SK-N-SH (cell line): ENCODE data around the gene ARHGEF28. TPM values are rescaled to one million over a fixed set of nuclear protein-coding genes. Genes with fewer than 3 reads are reported as not detected.

ENCODE experiments used
- CTCF ChIA-PET: fragments of 300-600, 350-600 bp; formaldehyde crosslinking; extraction: SDS; loops from one replicate; lab custom pipeline; 2021; lab: Yijun Ruan, JAX
- POLR2A ChIA-PET: fragments of 350-600 bp; sonication (Branson Sonifier 250); formaldehyde crosslinking; extraction: SDS; loops from one replicate; lab custom pipeline; 2020; ENCODE audit warnings: antibody characterized with exemption, inconsistent platforms; lab: Yijun Ruan, JAX
- DNase-seq: peaks from one replicate; pipeline ENCODE4 v3.0.0; 2012
- H2AFZ ChIP-seq: fragments of 200-600 bp; sonication (generic); 2 replicates; pipeline ENCODE4 v1.8.1; 2016; ENCODE audit warnings: antibody characterized with exemption, mild to moderate bottlenecking, low read depth
- H3F3A ChIP-seq: fragments of 200-600 bp; sonication (generic); replicated peaks from 2 replicates; pipeline ENCODE3; 2016; ENCODE audit warnings: antibody characterized with exemption, mild to moderate bottlenecking; ENCODE audit not compliant: insufficient read depth
- H3K27ac ChIP-seq, 2 experiments: fragments of 200-500 bp in 1 of 2; fragments of 200-600 bp in 1 of 2; sonication (Bioruptor generic) in 1 of 2; sonication (generic), shearing (Covaris generic) in 1 of 2; 2 replicates each; pipeline versions ENCODE4 v1.5.1 to v1.6.1; 2014 to 2016; ENCODE audit warnings: low read depth in 2 of 2, inconsistent platforms in 1 of 2, low read length in 1 of 2, mild to moderate bottlenecking in 1 of 2, mixed read lengths in 1 of 2
- H3K27me3 ChIP-seq: fragments of 200-600 bp; sonication (generic), shearing (Covaris generic); 2 replicates; pipeline ENCODE4 v1.6.1; 2016; ENCODE audit warnings: mixed run types; ENCODE audit not compliant: insufficient read depth
- H3K36me3 ChIP-seq, 2 experiments: fragments of 200-500 bp in 1 of 2; fragments of 200-600 bp in 1 of 2; sonication (Bioruptor generic) in 1 of 2; sonication (generic) in 1 of 2; replicated peaks in 1 of 2; 2 replicates each; pipeline versions ENCODE3 to v1.5.1; 2014 to 2016; ENCODE audit warnings: low read length in 1 of 2, mild to moderate bottlenecking in 1 of 2; ENCODE audit not compliant: insufficient read depth in 2 of 2, control insufficient read depth in 1 of 2
- H3K4me1 ChIP-seq, 2 experiments: fragments of 200-500 bp in 1 of 2; fragments of 200-600 bp in 1 of 2; sonication (Bioruptor generic) in 1 of 2; sonication (generic), shearing (Covaris generic) in 1 of 2; 2 replicates each; pipeline versions ENCODE4 v1.5.1 to v1.6.1; 2014 to 2016; ENCODE audit warnings: low read depth in 1 of 2, low read length in 1 of 2, mixed run types in 1 of 2; ENCODE audit not compliant: insufficient read depth in 2 of 2, control insufficient read depth in 1 of 2
- H3K4me2 ChIP-seq: fragments of 200-600 bp; sonication (generic), shearing (Covaris generic); 2 replicates; pipeline ENCODE4 v1.6.1; 2017; ENCODE audit warnings: mixed run types
- H3K4me3 ChIP-seq, 2 experiments: fragments of 200-500 bp in 1 of 2; fragments of 200-600 bp in 1 of 2; sonication (Bioruptor generic) in 1 of 2; sonication (generic), shearing (Covaris generic) in 1 of 2; 2 replicates each; pipeline versions ENCODE4 v1.5.1 to v1.8.1; 2014 to 2016; ENCODE audit warnings: low read depth in 2 of 2, inconsistent platforms in 1 of 2, low read length in 1 of 2, mild to moderate bottlenecking in 1 of 2, mixed read lengths in 1 of 2, moderate library complexity in 1 of 2
- H3K79me2 ChIP-seq: fragments of 200-600 bp; sonication (generic); 2 replicates; pipeline ENCODE4 v1.8.1; 2017; ENCODE audit warnings: mild to moderate bottlenecking; ENCODE audit not compliant: insufficient read depth
- H3K9ac ChIP-seq: fragments of 200-600 bp; sonication (generic); 2 replicates; pipeline ENCODE4 v1.6.1; 2017; ENCODE audit warnings: mixed run types
- H3K9me2 ChIP-seq: fragments of 200-600 bp; sonication (generic); 2 replicates; pipeline ENCODE4 v1.6.1; 2017; ENCODE audit warnings: mixed run types
- H3K9me3 ChIP-seq: fragments of 200-600 bp; sonication (generic); 2 replicates; pipeline ENCODE4 v1.6.1; 2017; ENCODE audit warnings: mixed run types, mild to moderate bottlenecking, moderate library complexity
- H4K20me1 ChIP-seq: fragments of 200-600 bp; sonication (generic); 2 replicates; pipeline ENCODE4 v1.6.1; 2017; ENCODE audit warnings: mild to moderate bottlenecking, mixed run types; ENCODE audit not compliant: insufficient read depth
- ELF1 ChIP-seq: IDR thresholded peaks from 2 replicates; pipeline ENCODE4 v1.4.0; 2012
- EP300 ChIP-seq, 2 experiments: IDR thresholded peaks; 2 replicates each; pipeline versions ENCODE4 v1.4.0 to v1.6.1; 2012; ENCODE audit warnings: borderline replicate concordance in 1 of 2, low read depth in 1 of 2, low read length in 1 of 2
- EZH2phosphoT487 ChIP-seq: fragments of 200-600 bp; sonication (generic); IDR thresholded peaks from 2 replicates; pipeline ENCODE4 v1.6.1; 2017; ENCODE audit warnings: low read depth, mixed run types, mild to moderate bottlenecking, antibody characterized with exemption, moderate library complexity, borderline replicate concordance
- FOSL2 ChIP-seq: IDR thresholded peaks from 2 replicates; pipeline ENCODE4 v1.4.0; 2012; ENCODE audit warnings: low read depth, mild to moderate bottlenecking, moderate library complexity, borderline replicate concordance
- FOXM1 ChIP-seq: IDR thresholded peaks from 2 replicates; pipeline ENCODE4 v1.4.0; 2012; ENCODE audit warnings: low read depth, mild to moderate bottlenecking
- GATA2 ChIP-seq: sonication (generic); formaldehyde crosslinking; IDR thresholded peaks from 2 replicates; pipeline ENCODE4 v1.5.0; 2020; ENCODE audit warnings: mild to moderate bottlenecking, missing genetic modification reagents
- JUND ChIP-seq: IDR thresholded peaks from 2 replicates; pipeline ENCODE4 v1.4.0; 2012
- MAX ChIP-seq: IDR thresholded peaks from 2 replicates; pipeline ENCODE4 v1.4.0; 2012; ENCODE audit warnings: low read depth
- POLR2AphosphoS5 ChIP-seq: IDR thresholded peaks from 2 replicates; pipeline ENCODE4 v1.6.1; 2012; ENCODE audit warnings: low read depth, low read length
- RCOR1 ChIP-seq: fragments of 150-350 bp; IDR thresholded peaks from 2 replicates; pipeline ENCODE4 v1.6.1; 2017; ENCODE audit warnings: antibody characterized with exemption, low read length
- RFX5 ChIP-seq: IDR thresholded peaks from 2 replicates; pipeline ENCODE4 v1.6.1; 2012; ENCODE audit warnings: mild to moderate bottlenecking, improper control_type of control experiment, low read length
- RXRA ChIP-seq: IDR thresholded peaks from 2 replicates; pipeline ENCODE4 v1.4.0; 2012; ENCODE audit warnings: low read depth, mild to moderate bottlenecking, borderline replicate concordance
- TAF1 ChIP-seq: IDR thresholded peaks from 2 replicates; pipeline ENCODE4 v1.6.1; 2012; ENCODE audit warnings: low read depth, mild to moderate bottlenecking, low read length, moderate library complexity, borderline replicate concordance
- TCF12 ChIP-seq: IDR thresholded peaks from 2 replicates; pipeline ENCODE4 v1.4.0; 2012
- WGBS: methylation state at CpG from one replicate; pipeline ENCODE4 v1.1.6; 2017; ENCODE audit warnings: low lambda C conversion rate; 5-methylcytosine and 5-hydroxymethylcytosine counted together
- polyA plus RNA-seq, 3 experiments: library from polyadenylated mRNA; depleted of rRNA; stranded (reverse); fragments of >200 nt; gene quantifications; 2 replicates each; pipeline ENCODE4 v1.2.3, GENCODE V29; 2012
- TF ChIP-seq, protein P1 (sequence below): fragments of 200-600 bp; sonication (generic); IDR thresholded peaks from 2 replicates; pipeline ENCODE4 v1.6.1; 2017; ENCODE audit warnings: antibody characterized with exemption, mild to moderate bottlenecking, moderate library complexity
- TF ChIP-seq, protein P2 (sequence below): IDR thresholded peaks from 2 replicates; pipeline ENCODE4 v1.4.0; 2012; ENCODE audit warnings: low read depth, borderline replicate concordance

Gene ARHGEF28
- polyA plus RNA-seq, 1 of the 3 experiments (the other 2 are of a cell fraction) = 4.2 TPM

- TF ChIP-seq EP300 (IDR thresholded peaks at IDR 0.05; ENCODE audit: borderline replicate concordance in 1 of 2, low read depth in 1 of 2, low read length in 1 of 2) = no peak
- no peak for TF ChIP-seq RXRA
- no peak for TF ChIP-seq RFX5
These were observed 215.6 kb downstream of the ARHGEF28 start (continued) for GRCh38 chr5:73841641-73842040.

- Histone ChIP-seq H2AFZ (no peak overlapping the region), H3K9ac (no peak overlapping the region), H3K79me2 (no peaks in the 10 kb centered on the region), H3K36me3 (peaks cover 0 to 19% of the 10 kb centered on the region in 2 experiments), H3K27ac (no peak overlapping the region), H3K27me3 (no peaks in the 10 kb centered on the region), H3K9me3 (no peaks in the 10 kb centered on the region), H3K4me3 (no peak overlapping the region), H3F3A (peaks cover 3% of the 10 kb centered on the region), H3K4me1 (peaks cover 0 to 3% of the 10 kb centered on the region in 2 experiments; a peak in 1 of 4 replicates), H3K9me2 (no peaks in the 10 kb centered on the region), H3K4me2 (no peak overlapping the region), H4K20me1 (no peaks in the 10 kb centered on the region)
- ChIA-PET POLR2A (no interaction called here), CTCF (interaction anchor here (0.6 to 1.7 kb wide), 6 partner anchors 13 to 307 kb away, joined by 3 to 6 read pairs (median 3); no protein-coding TSS in a partner anchor)
- no peak for TF ChIP-seq JUND
- 95% methylated on average over 5 of the region's 5 CpGs for WGBS
- no peak for DNase-seq
These were observed 218.2 kb downstream of the ARHGEF28 start for GRCh38 chr5:73844165-73844564.

GRCh38 chr5:73851471-73852181, 225.6 kb downstream of the ARHGEF28 start:
- ChIA-PET POLR2A (no interaction called here), CTCF (interaction anchor here (1.3 kb wide), 1 partner anchor 261 kb away, joined by 3 read pairs; no protein-coding TSS in a partner anchor)
- no peaks in the 10 kb centered on the region for H4K20me1 ChIP-seq
- H3K9me3 ChIP-seq = no peaks in the 10 kb centered on the region
- H3K27me3 ChIP-seq = no peaks in the 10 kb centered on the region
- no peak overlapping the region for H3K27ac ChIP-seq
- peaks cover 0 to 15% of the 10 kb centered on the region in 2 experiments for H3K36me3 ChIP-seq
- no peak overlapping the region for H2AFZ ChIP-seq
- no peaks in the 10 kb centered on the region for H3K9me2 ChIP-seq
- DNase-seq = no peak
- H3K4me1 ChIP-seq = peaks cover 0 to 7% of the 10 kb centered on the region in 2 experiments; a peak in 1 of 4 replicates
- TF ChIP-seq RCOR1 (no peak), ELF1 (no peak), FOXM1 (no peak), EZH2phosphoT487 (no peak), TAF1 (no peak), EP300 (IDR thresholded peaks at IDR 0.05; ENCODE audit: borderline replicate concordance in 1 of 2, low read depth in 1 of 2, low read length in 1 of 2) (no peak), POLR2AphosphoS5 (no peak), TCF12 (no peak), MAX (no peak), GATA2 (CRISPR knock-in tag) (no peak), FOSL2 (no peak)
- TF ChIP-seq, protein P1, sequence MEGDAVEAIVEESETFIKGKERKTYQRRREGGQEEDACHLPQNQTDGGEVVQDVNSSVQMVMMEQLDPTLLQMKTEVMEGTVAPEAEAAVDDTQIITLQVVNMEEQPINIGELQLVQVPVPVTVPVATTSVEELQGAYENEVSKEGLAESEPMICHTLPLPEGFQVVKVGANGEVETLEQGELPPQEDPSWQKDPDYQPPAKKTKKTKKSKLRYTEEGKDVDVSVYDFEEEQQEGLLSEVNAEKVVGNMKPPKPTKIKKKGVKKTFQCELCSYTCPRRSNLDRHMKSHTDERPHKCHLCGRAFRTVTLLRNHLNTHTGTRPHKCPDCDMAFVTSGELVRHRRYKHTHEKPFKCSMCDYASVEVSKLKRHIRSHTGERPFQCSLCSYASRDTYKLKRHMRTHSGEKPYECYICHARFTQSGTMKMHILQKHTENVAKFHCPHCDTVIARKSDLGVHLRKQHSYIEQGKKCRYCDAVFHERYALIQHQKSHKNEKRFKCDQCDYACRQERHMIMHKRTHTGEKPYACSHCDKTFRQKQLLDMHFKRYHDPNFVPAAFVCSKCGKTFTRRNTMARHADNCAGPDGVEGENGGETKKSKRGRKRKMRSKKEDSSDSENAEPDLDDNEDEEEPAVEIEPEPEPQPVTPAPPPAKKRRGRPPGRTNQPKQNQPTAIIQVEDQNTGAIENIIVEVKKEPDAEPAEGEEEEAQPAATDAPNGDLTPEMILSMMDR = no peak
- TF ChIP-seq, protein P2, sequence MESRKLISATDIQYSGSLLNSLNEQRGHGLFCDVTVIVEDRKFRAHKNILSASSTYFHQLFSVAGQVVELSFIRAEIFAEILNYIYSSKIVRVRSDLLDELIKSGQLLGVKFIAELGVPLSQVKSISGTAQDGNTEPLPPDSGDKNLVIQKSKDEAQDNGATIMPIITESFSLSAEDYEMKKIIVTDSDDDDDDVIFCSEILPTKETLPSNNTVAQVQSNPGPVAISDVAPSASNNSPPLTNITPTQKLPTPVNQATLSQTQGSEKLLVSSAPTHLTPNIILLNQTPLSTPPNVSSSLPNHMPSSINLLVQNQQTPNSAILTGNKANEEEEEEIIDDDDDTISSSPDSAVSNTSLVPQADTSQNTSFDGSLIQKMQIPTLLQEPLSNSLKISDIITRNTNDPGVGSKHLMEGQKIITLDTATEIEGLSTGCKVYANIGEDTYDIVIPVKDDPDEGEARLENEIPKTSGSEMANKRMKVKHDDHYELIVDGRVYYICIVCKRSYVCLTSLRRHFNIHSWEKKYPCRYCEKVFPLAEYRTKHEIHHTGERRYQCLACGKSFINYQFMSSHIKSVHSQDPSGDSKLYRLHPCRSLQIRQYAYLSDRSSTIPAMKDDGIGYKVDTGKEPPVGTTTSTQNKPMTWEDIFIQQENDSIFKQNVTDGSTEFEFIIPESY = no peak
- H3F3A ChIP-seq = peaks cover 4% of the 10 kb centered on the region
- H3K9ac ChIP-seq = no peak overlapping the region
- H3K4me3 ChIP-seq = no peak overlapping the region
- 78% methylated on average over 2 of the region's 2 CpGs for WGBS
- H3K79me2 ChIP-seq = no peaks in the 10 kb centered on the region
- H3K4me2 ChIP-seq = no peak overlapping the region
